ENCODE results near the gene GLCCI1.
"Not testable (repeated sequence)": the region's sequence is repeated elsewhere in the genome, so short reads cannot be mapped to it uniquely, and the experiment has no call there.

Gene GLCCI1

DNA sequence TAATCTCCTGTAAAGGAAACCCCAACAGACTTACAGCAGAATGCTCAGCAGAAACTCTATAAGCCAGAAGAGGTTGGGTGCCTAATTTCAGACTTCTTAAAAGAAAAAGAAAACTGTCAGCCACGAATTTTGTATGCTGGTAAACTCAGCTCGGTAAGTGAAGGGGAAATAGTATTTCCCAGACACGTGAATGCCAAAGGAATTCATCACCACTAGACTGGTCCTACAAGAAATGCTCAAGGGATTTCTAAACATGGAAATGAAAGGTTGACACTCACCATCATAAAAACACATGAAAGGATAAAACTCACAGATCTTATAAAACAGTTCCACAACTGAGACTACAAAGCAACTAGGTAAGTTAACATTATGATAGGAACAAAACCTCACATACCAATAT lies 68.6 kb downstream of the GLCCI1 start:
- no peaks in the 10 kb centered on the region for H3K36me3 ChIP-seq (replicated peaks; ENCODE audit: low read depth, low read length)
- no peak overlapping the region for H3K4me2 ChIP-seq (ENCODE audit: low read length)
- no peaks in the 10 kb centered on the region for H3K79me2 ChIP-seq (ENCODE audit: low read length)
- peaks cover 3% of the 10 kb centered on the region; the same call in 1 of the 2 replicates for H3K4me1 ChIP-seq (ENCODE audit: low read length)
- H3K27ac ChIP-seq (ENCODE audit: low read length) = no peak overlapping the region
- no peak overlapping the region for H3K9ac ChIP-seq (ENCODE audit: low read length)
- no peak overlapping the region for H2AFZ ChIP-seq (ENCODE audit: low read depth, low read length)
- TF ChIP-seq CTCF (IDR thresholded peaks at IDR 0.05; ENCODE audit: low read depth, low read length) (no peak), EZH2phosphoT487 (IDR thresholded peaks at IDR 0.05; ENCODE audit: low read depth) (no peak)
- H3K4me3 ChIP-seq (ENCODE audit: low read length) = no peak overlapping the region
- no peaks in the 10 kb centered on the region for H4K20me1 ChIP-seq (ENCODE audit: insufficient read depth, low read length)
- no peaks in the 10 kb centered on the region for H3K27me3 ChIP-seq (ENCODE audit: low read depth, low read length)
- H3K9me3 ChIP-seq (ENCODE audit: insufficient read depth, low read length) = no peaks in the 10 kb centered on the region

GRCh38 chr7:8040768-8041369 lies 72.3 kb downstream of the GLCCI1 start:
- H3K27me3 ChIP-seq (ENCODE audit: low read depth, low read length) = no peaks in the 10 kb centered on the region
- TF ChIP-seq EZH2phosphoT487 (IDR thresholded peaks at IDR 0.05; ENCODE audit: low read depth) (no peak), CTCF (IDR thresholded peaks at IDR 0.05; ENCODE audit: low read depth, low read length) (no peak)
- no peaks in the 10 kb centered on the region for H3K36me3 ChIP-seq (replicated peaks; ENCODE audit: low read depth, low read length)
- H3K27ac ChIP-seq (ENCODE audit: low read length) = no peak overlapping the region
- H3K9ac ChIP-seq (ENCODE audit: low read length) = no peak overlapping the region
- no peak overlapping the region for H2AFZ ChIP-seq (ENCODE audit: low read depth, low read length)
- H3K4me2 ChIP-seq (ENCODE audit: low read length) = no peak overlapping the region
- H3K4me1 ChIP-seq (ENCODE audit: low read length) = peaks cover 6% of the 10 kb centered on the region
- H3K79me2 ChIP-seq (ENCODE audit: low read length) = no peaks in the 10 kb centered on the region
- H3K9me3 ChIP-seq (ENCODE audit: insufficient read depth, low read length) = no peaks in the 10 kb centered on the region
- H3K4me3 ChIP-seq (ENCODE audit: low read length) = no peak overlapping the region
- H4K20me1 ChIP-seq (ENCODE audit: insufficient read depth, low read length) = no peaks in the 10 kb centered on the region

DNA sequence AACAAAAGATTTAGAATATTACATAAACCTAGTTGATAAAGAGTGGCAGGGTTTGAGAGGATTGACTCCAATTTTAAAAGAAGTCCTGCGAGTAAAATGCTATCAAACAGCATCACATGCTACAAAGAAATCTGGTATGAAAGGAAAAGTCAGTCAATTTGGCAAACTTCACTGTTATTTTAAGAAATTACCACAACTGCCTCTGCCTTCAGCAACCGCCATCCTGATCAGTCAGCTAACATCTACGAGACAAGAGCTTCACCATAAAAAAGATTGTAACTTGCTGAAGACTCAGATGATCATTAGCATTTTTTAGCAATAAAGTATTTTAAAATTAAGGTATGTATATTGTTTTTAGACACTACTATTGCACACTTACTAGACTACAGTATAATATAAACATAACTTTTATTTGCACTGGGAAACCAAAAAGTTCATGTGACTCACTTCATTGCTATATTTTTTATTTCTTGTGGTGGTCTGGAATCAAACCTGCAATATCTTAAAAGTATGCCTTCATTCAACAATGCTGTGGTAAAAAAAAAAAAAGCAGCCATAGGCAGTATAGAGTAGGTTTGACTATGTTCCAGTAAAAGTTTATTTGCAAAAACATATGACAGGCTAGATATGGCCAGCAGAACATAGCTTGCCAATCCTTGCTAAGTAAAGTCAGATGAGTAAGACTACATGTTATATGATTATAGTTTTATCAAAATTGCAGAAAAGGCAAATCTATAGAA lies 74.4 kb downstream of the GLCCI1 start:
- H2AFZ ChIP-seq (ENCODE audit: low read depth, low read length) = no peak overlapping the region
- no peaks in the 10 kb centered on the region for H4K20me1 ChIP-seq (ENCODE audit: insufficient read depth, low read length)
- H3K4me1 ChIP-seq (ENCODE audit: low read length) = peaks cover 6% of the 10 kb centered on the region
- H3K4me2 ChIP-seq (ENCODE audit: low read length) = no peak overlapping the region
- H3K9ac ChIP-seq (ENCODE audit: low read length) = no peak overlapping the region
- H3K79me2 ChIP-seq (ENCODE audit: low read length) = no peaks in the 10 kb centered on the region
- no peaks in the 10 kb centered on the region for H3K36me3 ChIP-seq (replicated peaks; ENCODE audit: low read depth, low read length)
- no peak overlapping the region for H3K4me3 ChIP-seq (ENCODE audit: low read length)
- H3K27me3 ChIP-seq (ENCODE audit: low read depth, low read length) = no peaks in the 10 kb centered on the region
- H3K9me3 ChIP-seq (ENCODE audit: insufficient read depth, low read length) = no peaks in the 10 kb centered on the region
- no peak for TF ChIP-seq CTCF (IDR thresholded peaks at IDR 0.05; ENCODE audit: low read depth, low read length)
- no peak overlapping the region for H3K27ac ChIP-seq (ENCODE audit: low read length)

GRCh38 chr7:8044761-8045430 lies 76.3 kb downstream of the GLCCI1 start:
- no peaks in the 10 kb centered on the region for H4K20me1 ChIP-seq (ENCODE audit: insufficient read depth, low read length)
- no peak overlapping the region for H3K9ac ChIP-seq (ENCODE audit: low read length)
- H3K4me2 ChIP-seq (ENCODE audit: low read length) = no peak overlapping the region
- no peaks in the 10 kb centered on the region for H3K79me2 ChIP-seq (ENCODE audit: low read length)
- TF ChIP-seq EZH2phosphoT487 (IDR thresholded peaks at IDR 0.05; ENCODE audit: low read depth) (no peak), CTCF (IDR thresholded peaks at IDR 0.05; ENCODE audit: low read depth, low read length) (no peak)
- H3K27ac ChIP-seq (ENCODE audit: low read length) = no peak overlapping the region
- no peaks in the 10 kb centered on the region for H3K9me3 ChIP-seq (ENCODE audit: insufficient read depth, low read length)
- H3K27me3 ChIP-seq (ENCODE audit: low read depth, low read length) = no peaks in the 10 kb centered on the region
- H2AFZ ChIP-seq (ENCODE audit: low read depth, low read length) = no peak overlapping the region
- H3K4me3 ChIP-seq (ENCODE audit: low read length) = no peak overlapping the region
- H3K4me1 ChIP-seq (ENCODE audit: low read length) = peaks cover 6% of the 10 kb centered on the region
- H3K36me3 ChIP-seq (replicated peaks; ENCODE audit: low read depth, low read length) = no peaks in the 10 kb centered on the region

DNA sequence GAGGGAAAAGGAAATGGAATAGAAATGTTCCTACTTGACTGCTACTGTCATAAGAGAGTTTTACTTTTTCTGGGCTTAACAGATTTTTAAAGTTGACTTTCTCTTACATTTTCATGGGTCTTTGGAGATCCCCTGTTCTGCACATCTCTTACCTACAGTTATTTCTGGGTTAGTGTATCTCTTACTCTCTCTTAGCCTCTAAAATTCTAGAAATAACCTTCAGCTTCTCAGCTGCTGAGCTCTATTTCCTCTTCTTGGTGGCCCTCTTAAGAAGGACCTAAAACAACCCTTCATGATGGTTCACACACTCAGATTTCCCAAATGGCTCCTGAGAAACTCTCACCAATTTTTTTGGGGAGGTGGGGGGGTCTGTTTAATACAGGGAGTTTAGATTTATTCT lies 79.5 kb downstream of the GLCCI1 start:
- H3K36me3 ChIP-seq (replicated peaks; ENCODE audit: low read depth, low read length); H3K9me3 ChIP-seq (ENCODE audit: insufficient read depth, low read length); H3K4me1 ChIP-seq (ENCODE audit: low read length); H3K9ac ChIP-seq (ENCODE audit: low read length); H3K4me2 ChIP-seq (ENCODE audit: low read length); H3K79me2 ChIP-seq (ENCODE audit: low read length); H3K4me3 ChIP-seq (ENCODE audit: low read length); H2AFZ ChIP-seq (ENCODE audit: low read depth, low read length); H3K27me3 ChIP-seq (ENCODE audit: low read depth, low read length); H3K27ac ChIP-seq (ENCODE audit: low read length); H4K20me1 ChIP-seq (ENCODE audit: insufficient read depth, low read length): not testable (repeated sequence)
